ENCODE data around the gene SCN2A.
"Not testable (repeated sequence)": the region's sequence is repeated elsewhere in the genome, so short reads cannot be mapped to it uniquely, and the experiment has no call there.

SCN2A gene

GRCh38 chr2:165312999-165313398, 73.8 kb downstream of the SCN2A start:
- no peak for DNase-seq (ENCODE audit: low read depth in 2 of 2, low spot score in 1 of 2)

- no peak for DNase-seq (ENCODE audit: low read depth in 2 of 2, low spot score in 1 of 2)
Observed at GRCh38 chr2:165313509-165313908, 74.3 kb downstream of the SCN2A start.

- DNase-seq (ENCODE audit: low read depth in 2 of 2, low spot score in 1 of 2) = no peak
Observed at GRCh38 chr2:165328272-165328671, 89.1 kb downstream of the SCN2A start.

- not testable (repeated sequence) for DNase-seq (ENCODE audit: low read depth in 2 of 2, low spot score in 1 of 2)
Observed at GRCh38 chr2:165344276-165344675, 105.1 kb downstream of the SCN2A start.

- DNase-seq (ENCODE audit: low read depth in 2 of 2, low spot score in 1 of 2) = no peak
Observed at GRCh38 chr2:165348441-165348840, 109.2 kb downstream of the SCN2A start.

GRCh38 chr2:165349181-165349580, 110.0 kb downstream of the SCN2A start:
- no peak for DNase-seq (ENCODE audit: low read depth in 2 of 2, low spot score in 1 of 2)

- no peak for DNase-seq (ENCODE audit: low read depth in 2 of 2, low spot score in 1 of 2)
Observed at GRCh38 chr2:165357758-165358157, 118.5 kb downstream of the SCN2A start.

- no peak for DNase-seq (ENCODE audit: low read depth in 2 of 2, low spot score in 1 of 2)
Observed at GRCh38 chr2:165361514-165361913, 122.3 kb downstream of the SCN2A start.

- DNase-seq (ENCODE audit: low read depth in 2 of 2, low spot score in 1 of 2) = no peak
Observed at GRCh38 chr2:165369131-165369897, 130.1 kb downstream of the SCN2A start.

- no peak for DNase-seq (ENCODE audit: low read depth in 2 of 2, low spot score in 1 of 2)
Observed at GRCh38 chr2:165369898-165370296, 130.7 kb downstream of the SCN2A start.

GRCh38 chr2:165371356-165371755, 132.1 kb downstream of the SCN2A start:
- DNase-seq (ENCODE audit: low read depth in 2 of 2, low spot score in 1 of 2) = no peak

GRCh38 chr2:165373278-165374010, 134.2 kb downstream of the SCN2A start:
- DNase-seq (ENCODE audit: low read depth in 2 of 2, low spot score in 1 of 2) = no peak

- no peak for DNase-seq (ENCODE audit: low read depth in 2 of 2, low spot score in 1 of 2)
Observed at GRCh38 chr2:165376571-165376975, 137.4 kb downstream of the SCN2A start.

- no peak for DNase-seq (ENCODE audit: low read depth in 2 of 2, low spot score in 1 of 2)
Observed at GRCh38 chr2:165382362-165382761, 143.1 kb downstream of the SCN2A start.

- DNase-seq (ENCODE audit: low read depth in 2 of 2, low spot score in 1 of 2) = no peak
Observed at GRCh38 chr2:165390875-165391274, 151.7 kb downstream of the SCN2A start.

GRCh38 chr2:165391791-165392190, 152.6 kb downstream of the SCN2A start:
- no peak for DNase-seq (ENCODE audit: low read depth in 2 of 2, low spot score in 1 of 2)

- not testable (repeated sequence) for DNase-seq (ENCODE audit: low read depth in 2 of 2, low spot score in 1 of 2)
Observed at GRCh38 chr2:165398603-165399002, 159.4 kb downstream of the SCN2A start.

GRCh38 chr2:165401285-165401852, 162.2 kb downstream of the SCN2A start:
- no peak for DNase-seq (ENCODE audit: low read depth in 2 of 2, low spot score in 1 of 2)

- no peak for DNase-seq (ENCODE audit: low read depth in 2 of 2, low spot score in 1 of 2)
Observed at GRCh38 chr2:165402162-165402561, 162.9 kb downstream of the SCN2A start.

GRCh38 chr2:165406173-165406572, 167.0 kb downstream of the SCN2A start:
- DNase-seq (ENCODE audit: low read depth in 2 of 2, low spot score in 1 of 2) = no peak

GRCh38 chr2:165407466-165407865, 168.3 kb downstream of the SCN2A start:
- no peak for DNase-seq (ENCODE audit: low read depth in 2 of 2, low spot score in 1 of 2)

GRCh38 chr2:165408186-165408585, 169.0 kb downstream of the SCN2A start:
- no peak for DNase-seq (ENCODE audit: low read depth in 2 of 2, low spot score in 1 of 2)
